Hematopoietic multipotent progenitor cell (in vitro differentiated cells): ENCODE results near the gene EIF1. TPM values are rescaled to one million over a fixed set of nuclear protein-coding genes. Genes with fewer than 3 reads are reported as not detected.

ENCODE experiments used
- DNase-seq, 3 donors: peaks; one replicate each; pipeline ENCODE4 v3.0.0-alpha.2; 2011 to 2015; ENCODE audit warnings: low read depth in 2 of 3, low spot score in 2 of 3
- small RNA-seq: library from RNA; depleted of rRNA; stranded (forward); fragments of <200 nt; gene quantifications from one replicate; pipeline ENCODE3, GENCODE V24; 2012
- total RNA-seq: library from RNA; depleted of rRNA; stranded (reverse); fragments of >200 nt; gene quantifications from one replicate; pipeline ENCODE4 v1.2.3, GENCODE V29; 2012

Gene EIF1
- total RNA-seq, 1 donor, result 201 TPM

- DNase-seq, result no peak
These were observed 43.2 kb downstream of the EIF1 start for GRCh38 chr17:41731836-41732235.

GRCh38 chr17:41733348-41734138 is 44.9 kb downstream of the EIF1 start:
- peak in 1 of 3 donors; percentile 25 for DNase-seq

- DNase-seq, result no peak
These were observed 45.7 kb downstream of the EIF1 start, which contains the start of gene HAP1 for GRCh38 chr17:41734139-41734948. Gene HAP1 (minus strand): TSS chr17:41734643. CDS start chr17:41734634, 9 bp downstream.

- DNase-seq, result no peak
These were observed 46.2 kb downstream of the EIF1 start for GRCh38 chr17:41734949-41735313.

GRCh38 chr17:41735744-41736143 is 47.1 kb downstream of the EIF1 start:
- no peak for DNase-seq

- DNase-seq, result no peak
These were observed 48.4 kb downstream of the EIF1 start for GRCh38 chr17:41736983-41737679.

- no peak for DNase-seq
These were observed 49.0 kb downstream of the EIF1 start for GRCh38 chr17:41737680-41738023.

- DNase-seq, result peak; percentile 73 to 85 (median 76)
These were observed 49.6 kb downstream of the EIF1 start for GRCh38 chr17:41738077-41738800.

- DNase-seq, result no peak
These were observed 50.1 kb downstream of the EIF1 start for GRCh38 chr17:41738801-41739112.

GRCh38 chr17:41739661-41740352 is 51.1 kb downstream of the EIF1 start:
- no peak for DNase-seq

- DNase-seq, result no peak
These were observed 51.8 kb downstream of the EIF1 start for GRCh38 chr17:41740506-41740905.

GRCh38 chr17:41741709-41742108 is 53.0 kb downstream of the EIF1 start:
- DNase-seq, result no peak

Small RNA genes lying within 50 kb of the gene (small RNA-seq; reads per million reads assigned to genes)
- not detected for gene RN7SL399P
- not detected for gene RNA5SP442

Other genes with a start within 250 kb of the EIF1 start
- gene KRT38, start 247.9 kb upstream of the EIF1 start, total RNA-seq, result not detected
- gene KRT32, start 221.5 kb upstream of the EIF1 start, total RNA-seq, result not detected
- gene KRT35, start 207.7 kb upstream of the EIF1 start, total RNA-seq, result not detected
- gene KRT36, start 199.0 kb upstream of the EIF1 start, total RNA-seq, result not detected
- gene KRT13, start 183.3 kb upstream of the EIF1 start, total RNA-seq, result not detected
- gene KRT15, start 170.0 kb upstream of the EIF1 start, total RNA-seq, result not detected
- gene KRT19, start 160.6 kb upstream of the EIF1 start, total RNA-seq, result not detected
- not detected for gene KRT9, start 116.8 kb upstream of the EIF1 start, total RNA-seq
- gene KRT14, start 102.0 kb upstream of the EIF1 start, total RNA-seq, result not detected
- gene KRT16, start 76.1 kb upstream of the EIF1 start, total RNA-seq, result not detected
- not detected for gene KRT17, start 64.3 kb upstream of the EIF1 start, total RNA-seq
- not detected for gene GAST, start 23.4 kb downstream of the EIF1 start, total RNA-seq
- under 0.01 TPM for gene HAP1, start 45.8 kb downstream of the EIF1 start, total RNA-seq
- gene JUP, start 97.8 kb downstream of the EIF1 start, total RNA-seq, result 348 TPM
- 8.6 TPM for gene P3H4, start 123.1 kb downstream of the EIF1 start, total RNA-seq
- gene FKBP10, start 124.1 kb downstream of the EIF1 start, total RNA-seq, result 6.5 TPM
- 41.5 TPM for gene NT5C3B, start 147.3 kb downstream of the EIF1 start, total RNA-seq
- not detected for gene KLHL10, start 148.9 kb downstream of the EIF1 start, total RNA-seq
- 21.8 TPM for gene KLHL11, start 176.5 kb downstream of the EIF1 start, total RNA-seq
- gene ACLY, start 230.1 kb downstream of the EIF1 start, total RNA-seq, result 83.7 TPM
- gene ODAD4, start 241.7 kb downstream of the EIF1 start, total RNA-seq, result 0.54 TPM